GM13976 (cell line): ENCODE results near the gene KCNMA1.

Experiments used
- DNase-seq: peaks from one replicate; pipeline ENCODE4 v3.0.0; 2012; ENCODE audit warnings: low spot score
- in situ Hi-C: fragments of 300-500 bp; cut with MboI; formaldehyde crosslinking; loops from one replicate; pipeline ENCODE4 v1.12.0; 2022; ENCODE audit warnings: low sequenced_read_pairs, mixed read lengths, inconsistent platforms; ENCODE audit not compliant: unreplicated experiment
- TF ChIP-seq, protein P1 (sequence below): IDR thresholded peaks from 2 replicates; pipeline ENCODE4 v1.5.1; 2012; ENCODE audit warnings: borderline replicate concordance, mild to moderate bottlenecking; ENCODE audit not compliant: insufficient read depth; ENCODE audit errors: extremely low read depth, missing control alignments, control extremely low read depth

KCNMA1 gene

GRCh38 chr10:77442699-77443189 lies 194.9 kb downstream of the KCNMA1 start:
- in situ Hi-C loops, result no loop called here
- TF ChIP-seq, protein P1, sequence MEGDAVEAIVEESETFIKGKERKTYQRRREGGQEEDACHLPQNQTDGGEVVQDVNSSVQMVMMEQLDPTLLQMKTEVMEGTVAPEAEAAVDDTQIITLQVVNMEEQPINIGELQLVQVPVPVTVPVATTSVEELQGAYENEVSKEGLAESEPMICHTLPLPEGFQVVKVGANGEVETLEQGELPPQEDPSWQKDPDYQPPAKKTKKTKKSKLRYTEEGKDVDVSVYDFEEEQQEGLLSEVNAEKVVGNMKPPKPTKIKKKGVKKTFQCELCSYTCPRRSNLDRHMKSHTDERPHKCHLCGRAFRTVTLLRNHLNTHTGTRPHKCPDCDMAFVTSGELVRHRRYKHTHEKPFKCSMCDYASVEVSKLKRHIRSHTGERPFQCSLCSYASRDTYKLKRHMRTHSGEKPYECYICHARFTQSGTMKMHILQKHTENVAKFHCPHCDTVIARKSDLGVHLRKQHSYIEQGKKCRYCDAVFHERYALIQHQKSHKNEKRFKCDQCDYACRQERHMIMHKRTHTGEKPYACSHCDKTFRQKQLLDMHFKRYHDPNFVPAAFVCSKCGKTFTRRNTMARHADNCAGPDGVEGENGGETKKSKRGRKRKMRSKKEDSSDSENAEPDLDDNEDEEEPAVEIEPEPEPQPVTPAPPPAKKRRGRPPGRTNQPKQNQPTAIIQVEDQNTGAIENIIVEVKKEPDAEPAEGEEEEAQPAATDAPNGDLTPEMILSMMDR, result no peak
- no peak for DNase-seq

DNA sequence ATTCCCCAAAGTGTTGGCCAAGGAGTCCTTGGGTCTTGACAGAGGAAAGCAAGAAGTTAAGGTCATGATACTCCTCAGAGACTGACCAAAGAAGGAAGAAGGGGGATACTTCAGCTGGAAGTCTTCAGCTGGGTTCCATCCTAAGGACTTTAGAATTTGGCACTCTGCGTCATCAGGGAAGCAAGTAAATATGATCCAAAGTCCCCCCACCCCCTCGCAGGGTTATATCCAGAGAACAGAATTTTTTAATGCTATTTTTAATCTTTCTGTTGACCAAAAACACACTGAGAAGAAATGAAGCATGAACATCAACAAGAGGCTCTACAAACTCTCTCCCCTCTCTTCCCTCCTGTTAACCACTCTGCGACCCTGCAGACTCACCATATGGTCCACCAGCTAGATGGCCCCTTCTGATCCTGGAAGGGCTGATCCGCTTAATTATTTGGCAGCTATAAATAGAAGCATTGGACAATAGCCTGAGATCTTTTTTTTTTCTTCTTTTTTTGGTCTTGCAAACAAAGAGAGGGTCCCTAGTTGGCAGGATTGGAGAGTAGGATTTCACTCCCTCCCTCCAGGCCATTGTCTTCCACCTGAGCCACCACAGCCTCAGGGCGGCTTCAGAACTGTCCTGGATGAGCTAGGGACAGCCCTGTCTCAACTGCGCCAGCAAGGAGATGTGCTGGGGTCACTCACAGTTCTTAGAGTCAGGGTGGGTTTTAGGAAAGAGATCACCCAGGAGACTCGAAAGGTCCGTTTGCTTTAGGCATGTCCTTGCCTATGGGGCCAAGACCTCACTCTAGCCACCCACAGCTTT lies 196.0 kb downstream of the KCNMA1 start:
- TF ChIP-seq, protein P1, result no peak
- in situ Hi-C loops, result no loop called here
- no peak for DNase-seq

GRCh38 chr10:77436257-77436975 lies 201.2 kb downstream of the KCNMA1 start:
- in situ Hi-C loops, result no loop called here
- TF ChIP-seq, protein P1, result no peak
- no peak for DNase-seq

GRCh38 chr10:77433546-77433945 lies 204.1 kb downstream of the KCNMA1 start:
- no peak for DNase-seq
- in situ Hi-C loops, result no loop called here
- TF ChIP-seq, protein P1, result no peak

DNA sequence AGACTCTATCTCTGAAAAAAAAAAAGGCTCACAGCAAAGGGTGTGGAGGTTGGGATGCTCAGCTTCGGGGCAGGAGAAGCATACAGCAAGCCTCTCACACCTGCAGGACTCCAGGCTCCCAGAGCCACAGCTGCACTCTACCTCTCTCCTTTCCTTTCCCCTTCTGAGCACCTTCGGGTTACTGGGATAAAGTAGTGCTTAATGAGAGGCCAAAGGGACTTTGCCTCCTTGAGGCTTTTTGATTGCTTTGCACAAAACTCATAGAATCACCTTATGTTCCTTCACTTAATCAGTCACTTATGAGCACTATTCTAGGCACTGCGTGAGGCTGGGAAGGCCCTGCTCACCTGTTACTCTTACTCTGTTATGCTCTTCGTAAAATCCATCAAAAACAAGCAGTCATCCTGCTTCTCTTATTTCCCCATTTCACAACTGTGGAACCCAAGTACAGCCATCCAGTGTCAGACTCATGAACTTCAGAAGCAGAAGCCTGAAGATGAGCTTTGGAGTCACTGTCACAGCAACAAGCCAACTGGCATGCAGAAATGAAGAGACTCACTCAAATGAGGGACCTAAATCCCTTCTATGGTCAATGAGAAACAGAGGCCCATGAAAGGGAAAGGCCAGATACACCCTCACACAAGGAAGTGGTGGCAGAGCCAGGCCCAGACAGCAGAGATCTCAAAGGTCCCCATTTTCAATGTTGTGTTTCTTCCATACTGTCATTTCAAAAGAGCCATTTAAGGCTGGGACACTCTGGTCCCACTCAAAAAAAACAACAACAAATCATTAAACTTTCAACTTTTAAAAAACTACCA lies 205.4 kb downstream of the KCNMA1 start:
- DNase-seq, result no peak
- in situ Hi-C loops, result no loop called here
- TF ChIP-seq, protein P1, result no peak

DNA sequence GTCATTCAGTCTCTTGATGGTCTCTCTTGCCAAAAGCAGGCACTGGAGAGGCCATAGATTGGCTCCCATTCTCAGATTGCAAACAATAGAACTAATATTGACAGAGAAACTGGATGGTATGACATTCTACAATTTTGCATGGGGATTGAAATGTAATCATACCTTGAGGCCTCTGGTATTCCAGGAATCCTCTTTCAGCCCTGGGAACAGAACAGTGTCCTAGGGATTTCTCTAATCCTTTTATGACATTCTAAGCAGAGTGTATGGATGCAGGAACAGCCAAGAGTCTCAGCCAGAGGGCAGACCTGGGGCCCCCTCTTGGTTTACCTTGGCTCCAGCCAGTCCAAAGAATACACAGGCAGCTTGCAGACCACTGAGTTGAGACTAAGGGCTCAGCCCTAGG lies 206.4 kb downstream of the KCNMA1 start:
- DNase-seq, result no peak
- TF ChIP-seq, protein P1, result no peak
- in situ Hi-C loops, result no loop called here
